Measurements from ENCODE around the gene ADGRE3.
"Not testable (repeated sequence)": the region's sequence is repeated elsewhere in the genome, so short reads cannot be mapped to it uniquely, and the experiment has no call there.

The ADGRE3 gene

DNA sequence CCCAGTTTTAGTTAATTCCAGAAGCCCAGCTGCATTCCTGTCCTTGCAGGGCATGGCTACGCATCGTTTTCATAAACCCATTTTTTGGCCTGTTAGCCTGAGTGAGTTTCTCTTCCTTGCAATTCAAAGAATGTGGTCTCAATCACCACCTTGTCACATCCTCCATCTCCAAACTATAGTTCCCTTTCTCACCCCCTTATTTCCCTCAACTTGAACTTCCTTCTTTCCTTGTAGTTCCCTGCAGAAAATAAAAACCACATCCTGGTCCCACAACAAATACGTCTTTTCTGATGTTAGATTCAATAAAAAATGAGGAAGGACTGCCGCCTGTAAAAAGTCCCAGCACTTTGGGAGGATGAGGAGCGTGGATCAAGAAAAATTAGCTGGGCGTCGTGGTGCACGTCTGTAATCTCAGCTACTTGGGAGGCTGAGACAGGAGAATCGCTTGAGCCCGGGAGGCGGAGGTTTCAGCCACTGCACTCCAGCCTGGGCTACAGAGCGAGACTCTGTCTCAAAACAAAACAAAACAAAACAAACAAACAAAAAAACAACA, 13.2 kb downstream of the ADGRE3 start:
- DNase-seq (ENCODE audit: low spot score), result no peak

- no peak for DNase-seq (ENCODE audit: low spot score)
Observed at GRCh38 chr19:14659874-14660489, 14.7 kb downstream of the ADGRE3 start.

DNA sequence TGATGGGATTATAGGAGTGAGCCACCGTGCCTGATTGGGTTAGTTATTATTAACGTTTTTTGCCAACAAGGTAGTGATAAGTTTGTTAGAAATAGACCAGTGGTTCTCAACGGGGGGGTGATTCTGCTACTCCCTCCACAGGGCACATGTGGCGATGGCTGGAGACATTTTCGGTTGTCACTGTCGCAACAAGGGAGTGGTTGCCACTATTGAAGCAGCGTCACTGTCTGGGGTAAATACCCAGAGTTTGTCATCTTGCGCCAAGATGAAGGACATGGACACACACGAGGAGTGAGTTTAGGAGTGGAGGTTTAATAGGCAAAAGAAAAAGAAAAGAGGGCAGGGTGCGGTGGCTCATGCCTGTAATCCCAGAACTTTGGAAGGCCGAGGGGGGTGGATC, 18.9 kb downstream of the ADGRE3 start:
- DNase-seq (ENCODE audit: low spot score), result no peak

- no peak for DNase-seq (ENCODE audit: low spot score)
Observed at GRCh38 chr19:14654786-14655560, 19.7 kb downstream of the ADGRE3 start.

DNA sequence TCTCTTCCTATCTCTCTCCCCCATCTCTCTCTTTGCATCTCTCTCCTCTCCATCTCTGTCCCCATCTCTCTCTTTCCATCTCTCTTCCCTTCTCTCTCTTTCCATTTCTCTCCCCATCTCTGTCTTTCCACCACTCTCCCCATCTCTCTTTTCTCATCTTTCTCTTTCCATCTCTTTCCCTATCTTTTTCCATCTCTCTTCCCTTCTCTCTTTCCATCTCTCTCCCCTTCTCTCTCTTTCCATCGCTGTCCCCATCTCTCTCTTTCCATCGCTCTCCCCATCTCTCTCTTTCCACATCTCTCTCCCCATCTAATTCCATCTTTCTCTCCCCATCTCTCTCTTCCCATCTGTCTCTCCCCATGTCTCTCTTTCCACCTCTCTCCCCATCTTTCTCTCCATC, 24.5 kb downstream of the ADGRE3 start:
- no peak for DNase-seq (ENCODE audit: low spot score)

DNA sequence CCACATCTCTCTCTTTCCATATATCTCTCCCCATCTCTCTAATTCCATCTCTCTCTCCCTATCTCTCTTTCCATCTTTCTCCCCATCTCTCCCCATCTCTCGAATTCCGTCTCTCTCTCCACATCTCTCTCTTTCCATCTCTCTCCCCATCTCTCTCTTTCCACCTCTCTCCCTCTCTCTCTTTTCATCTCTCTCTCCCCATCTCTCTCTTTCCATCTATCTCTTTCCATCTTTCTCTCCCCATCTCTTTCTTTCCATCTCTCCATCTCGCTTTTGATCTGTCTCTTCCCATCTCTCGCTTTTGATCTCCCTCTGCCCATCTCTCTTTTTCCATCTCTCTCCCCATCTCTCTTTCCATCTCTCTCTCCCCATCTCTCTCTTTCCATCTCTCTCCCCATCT, 25.6 kb downstream of the ADGRE3 start:
- no peak for DNase-seq (ENCODE audit: low spot score)

DNA sequence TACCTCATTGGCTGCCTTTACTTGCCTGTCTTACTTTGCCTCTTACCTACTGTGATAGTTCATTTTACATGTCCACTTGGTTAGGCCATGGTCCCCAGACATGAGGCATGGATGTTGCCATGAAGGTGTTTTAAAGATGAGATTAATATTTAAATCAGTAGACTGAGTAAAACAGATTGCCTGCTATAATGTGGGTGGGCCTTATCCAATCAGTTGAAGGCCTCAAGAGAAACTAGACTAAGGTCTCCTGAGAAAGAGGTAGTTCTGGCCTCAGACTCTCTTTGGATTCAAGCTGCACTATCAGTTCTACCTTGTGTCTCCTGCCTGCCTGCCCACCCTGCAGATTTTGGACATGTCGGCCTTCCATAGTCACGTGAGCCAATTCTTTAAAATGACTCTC, 26.1 kb downstream of the ADGRE3 start:
- no peak for DNase-seq (ENCODE audit: low spot score)

DNA sequence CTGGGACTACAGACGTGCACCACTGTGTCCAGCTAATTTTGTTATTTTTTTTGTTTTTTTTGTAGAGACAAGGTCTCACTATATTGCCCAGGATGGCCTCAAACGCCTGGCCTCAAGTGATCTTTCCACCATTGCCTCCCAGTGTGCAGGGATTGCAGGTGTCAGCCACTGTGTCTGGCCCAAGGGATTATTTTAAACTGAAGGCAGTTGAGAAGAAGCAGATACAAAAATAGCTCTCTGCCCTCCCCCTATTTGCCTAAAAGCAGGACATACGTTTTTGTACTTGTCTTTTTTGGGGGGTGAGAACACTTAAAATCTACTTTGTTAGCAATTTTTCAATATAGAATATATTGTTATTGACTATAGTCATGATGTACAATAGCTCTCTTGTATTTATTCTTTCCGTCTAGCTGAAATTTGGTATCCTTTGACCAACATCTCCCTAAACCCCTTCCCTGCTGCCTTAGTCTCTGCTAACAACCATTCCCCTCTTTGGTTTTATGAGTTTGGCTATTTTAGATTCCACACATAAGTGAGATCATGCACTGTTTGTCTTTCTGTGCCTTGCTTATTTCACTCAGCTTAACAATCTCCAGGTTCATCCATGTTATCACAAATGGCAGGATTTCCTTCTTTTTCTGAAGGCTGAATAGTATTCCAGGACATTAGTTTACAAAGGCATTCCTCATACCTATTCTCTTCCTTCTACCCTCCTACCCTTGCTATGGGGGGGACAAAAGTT, 34.9 kb downstream of the ADGRE3 start:
- DNase-seq (ENCODE audit: low spot score), result no peak

DNA sequence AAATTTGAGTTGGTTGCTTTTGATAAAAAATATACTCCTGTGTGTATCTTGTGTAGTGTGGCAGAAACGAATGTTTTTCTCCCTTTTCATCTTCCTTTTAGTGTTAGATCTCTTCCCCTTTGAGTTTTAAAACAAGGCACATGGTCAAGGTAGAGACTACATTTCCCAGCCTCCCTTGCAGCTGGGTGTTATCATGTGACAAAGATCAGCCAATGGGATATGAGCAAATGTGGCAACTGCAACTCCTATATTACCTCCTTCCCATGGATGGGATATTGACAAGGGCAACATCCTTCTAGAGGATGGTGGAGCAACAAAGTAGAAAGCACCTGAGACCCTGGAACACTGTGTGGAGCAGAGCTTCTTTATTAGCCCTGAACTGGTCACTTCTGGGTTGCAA, 42.4 kb downstream of the ADGRE3 start:
- DNase-seq (ENCODE audit: low spot score), result no peak

DNA sequence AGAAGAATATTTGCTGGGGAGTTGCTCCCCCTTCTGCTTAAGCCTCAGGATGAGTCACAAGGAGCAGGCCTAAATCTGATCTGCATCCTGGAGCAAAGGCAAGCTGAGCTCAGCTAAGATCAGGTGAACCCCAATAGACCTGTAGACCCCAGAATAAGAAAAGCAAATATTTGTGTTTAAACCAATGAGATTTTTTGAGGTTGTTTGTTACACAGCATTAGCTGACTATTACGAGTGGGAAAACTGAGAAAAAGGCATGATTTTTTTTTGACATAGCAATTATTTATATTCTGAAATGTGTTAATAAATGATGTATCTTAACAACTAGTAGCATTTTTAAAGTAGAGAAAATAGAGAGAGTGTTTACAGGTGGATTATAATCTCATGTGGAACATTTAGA, 45.1 kb downstream of the ADGRE3 start:
- DNase-seq (ENCODE audit: low spot score), result no peak

- DNase-seq (ENCODE audit: low spot score), result not testable (repeated sequence)
Observed at GRCh38 chr19:14624491-14624890, 50.2 kb downstream of the ADGRE3 start.

DNA sequence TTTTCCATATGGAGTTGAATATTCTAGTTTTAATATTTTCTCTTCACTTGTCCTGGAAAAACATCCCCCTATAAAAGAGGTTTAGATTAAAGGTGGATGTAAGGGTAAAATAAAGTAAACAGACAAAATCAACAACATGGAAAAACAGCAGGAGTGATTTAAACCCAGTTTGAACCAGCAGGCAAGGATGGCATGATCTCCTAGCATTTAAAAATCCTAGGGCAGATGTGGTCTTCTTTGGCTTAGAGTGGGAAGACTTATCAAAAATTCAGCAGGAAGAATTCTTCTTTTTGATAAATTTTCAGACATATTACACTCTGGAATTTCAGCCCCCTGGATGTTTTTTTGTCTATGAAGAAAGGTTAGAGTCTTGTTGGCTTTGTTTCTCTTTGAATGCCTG, 55.2 kb downstream of the ADGRE3 start:
- no peak for DNase-seq (ENCODE audit: low spot score)

- DNase-seq (ENCODE audit: low spot score), result no peak
Observed at GRCh38 chr19:14616407-14616806, 58.2 kb downstream of the ADGRE3 start.

- no peak for DNase-seq (ENCODE audit: low spot score)
Observed at GRCh38 chr19:14615623-14616022, 59.0 kb downstream of the ADGRE3 start.

- DNase-seq (ENCODE audit: low spot score), result no peak
Observed at GRCh38 chr19:14614099-14614412, 60.6 kb downstream of the ADGRE3 start.

DNA sequence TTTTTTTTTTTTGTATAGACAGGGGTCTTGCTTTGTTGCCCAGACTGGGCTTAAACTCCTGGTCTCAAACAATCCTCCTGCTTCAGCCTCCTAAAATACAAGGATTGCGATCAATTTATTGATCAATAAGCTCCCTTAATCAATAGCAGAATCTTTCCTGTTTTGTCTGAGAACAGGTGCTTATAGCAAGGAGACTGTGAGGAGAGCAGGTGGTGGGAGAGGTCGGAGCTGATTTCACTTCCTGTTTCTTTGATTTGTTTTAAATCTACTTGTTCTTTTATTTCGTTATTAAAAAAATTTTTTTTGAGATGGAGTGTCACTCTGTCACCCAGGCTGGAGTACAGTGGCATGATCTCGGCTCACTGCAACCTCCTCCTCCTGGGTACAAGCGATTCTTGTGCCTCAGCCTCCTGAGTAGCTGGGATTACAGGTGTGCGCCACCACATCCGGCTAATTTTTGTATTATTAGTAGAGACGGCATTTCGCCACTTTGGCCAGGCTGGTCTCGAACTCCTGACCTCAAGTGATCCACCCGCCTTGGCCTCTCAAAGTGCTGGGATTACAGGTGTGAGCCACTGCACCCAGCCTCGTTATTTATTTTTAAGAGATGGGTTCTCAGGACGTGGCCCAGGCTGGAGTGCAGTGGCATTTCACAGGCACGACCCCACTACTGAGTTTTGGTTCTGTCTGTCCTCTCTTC, 61.1 kb downstream of the ADGRE3 start:
- DNase-seq (ENCODE audit: low spot score), result not testable (repeated sequence)

DNA sequence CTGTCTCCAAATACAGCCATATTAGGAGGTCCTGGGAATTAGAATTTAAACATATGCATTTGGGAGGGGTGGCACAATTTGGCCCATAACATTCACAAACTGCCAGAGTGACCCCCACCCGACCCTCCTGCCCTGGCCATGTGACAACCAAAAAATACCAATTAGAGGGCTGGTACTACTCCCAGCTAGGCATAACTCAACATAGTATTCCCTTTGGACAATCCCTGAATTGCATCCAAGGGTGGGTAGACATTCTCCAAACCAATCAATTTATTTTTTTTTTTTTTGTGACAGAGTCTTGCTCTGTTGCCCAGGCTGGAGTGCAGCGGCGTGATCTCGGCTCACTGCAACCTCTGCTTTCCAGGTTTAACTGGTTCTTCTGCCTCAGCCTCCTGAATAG, 62.0 kb downstream of the ADGRE3 start:
- DNase-seq (ENCODE audit: low spot score), result no peak

GRCh38 chr19:14612242-14612641, 62.4 kb downstream of the ADGRE3 start:
- not testable (repeated sequence) for DNase-seq (ENCODE audit: low spot score)

GRCh38 chr19:14611051-14611450, 63.6 kb downstream of the ADGRE3 start:
- DNase-seq (ENCODE audit: low spot score), result no peak

DNA sequence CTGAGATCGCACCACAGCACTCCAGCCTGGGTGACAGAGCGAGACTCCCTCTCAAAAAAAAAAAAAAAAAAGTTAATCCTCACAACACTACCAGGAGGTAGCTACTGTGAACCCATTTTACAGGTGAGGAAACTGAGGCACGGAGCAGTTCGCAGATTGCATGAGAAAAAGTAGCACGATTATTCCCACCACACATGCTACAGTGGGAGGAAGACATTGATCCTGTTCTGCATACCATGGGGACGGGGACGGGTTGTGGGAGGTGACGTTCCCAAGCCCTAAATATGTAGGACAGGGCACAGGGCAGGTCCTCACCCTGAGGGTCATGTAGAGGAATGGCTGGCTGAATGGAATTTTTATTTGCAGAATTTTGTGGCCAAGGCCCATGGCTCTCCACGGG, 68.0 kb downstream of the ADGRE3 start:
- no peak for DNase-seq (ENCODE audit: low spot score)

- DNase-seq (ENCODE audit: low spot score), result no peak
Observed at GRCh38 chr19:14603990-14604387, 70.7 kb downstream of the ADGRE3 start.

DNA sequence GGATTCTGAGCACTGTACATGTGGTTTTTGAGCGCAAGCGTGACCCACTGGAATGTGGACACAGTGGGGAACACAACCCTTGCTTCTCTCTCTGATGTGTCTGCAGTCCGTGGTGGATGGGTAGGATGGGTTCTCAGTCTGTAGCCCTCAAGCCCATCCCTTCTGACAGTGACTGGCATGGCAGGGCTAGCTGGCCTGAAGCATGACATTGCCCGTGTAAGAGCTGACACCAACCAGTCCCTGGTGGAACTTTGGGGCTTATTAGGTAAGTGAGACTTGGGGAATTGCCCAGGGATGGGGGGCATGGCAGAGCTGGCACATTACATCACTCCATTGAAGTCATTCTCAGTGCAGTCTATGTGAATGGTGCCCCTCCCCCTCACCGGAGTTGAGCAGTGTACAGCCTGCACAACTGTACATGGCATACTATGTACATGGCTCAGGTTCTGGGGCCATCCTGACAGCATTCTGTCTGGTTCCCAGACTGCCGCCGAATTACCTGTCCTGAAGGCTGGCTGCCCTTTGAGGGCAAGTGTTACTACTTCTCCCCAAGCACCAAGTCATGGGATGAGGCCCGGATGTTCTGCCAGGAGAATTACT, 75.0 kb downstream of the ADGRE3 start:
- no peak for DNase-seq (ENCODE audit: low spot score)
